Vagina (tissue), 2 donors: ENCODE measurements around the gene TGM6. TPM values are rescaled to one million over a fixed set of nuclear protein-coding genes. Genes with fewer than 3 reads are reported as not detected.

Source experiments
- DNase-seq, 2 donors: peaks; one replicate each; pipeline ENCODE4 v3.0.0-alpha.2; 2017; ENCODE audit errors: extremely low spot score in 2 of 2
- H3K27ac ChIP-seq: fragments of 200-600 bp; sonication (generic); one replicate; pipeline ENCODE4 v1.5.1; 2019
- H3K27me3 ChIP-seq: fragments of 200-600 bp; sonication (generic); one replicate; pipeline ENCODE4 v1.5.1; 2019
- H3K36me3 ChIP-seq, 2 donors: fragments of 200-600 bp; sonication (generic); one replicate each; pipeline ENCODE4 v1.5.1; 2017 to 2019
- H3K4me1 ChIP-seq: fragments of 200-600 bp; sonication (generic); one replicate; pipeline ENCODE4 v1.5.1; 2019
- H3K4me3 ChIP-seq, 2 donors: fragments of 200-600 bp; sonication (generic); 1 replicate in 1 of 2; 2 replicates in 1 of 2; pipeline ENCODE4 v1.5.1; 2016 to 2019
- H3K9me3 ChIP-seq: fragments of 200-600 bp; sonication (generic); one replicate; pipeline ENCODE4 v1.5.1; 2019
- CTCF ChIP-seq, 3 experiments: fragments of 450-650 bp in 2 of 3; fragments of 200-600 bp in 1 of 3; sonication (generic) in 1 of 3; IDR thresholded peaks; one replicate each; pipeline ENCODE4 v1.5.1; 2017 to 2019; ENCODE audit warnings: antibody characterized with exemption in 3 of 3, mild to moderate bottlenecking in 2 of 3, moderate library complexity in 2 of 3
- POLR2A ChIP-seq, 2 donors: fragments of 450-650 bp; IDR thresholded peaks; one replicate each; pipeline ENCODE4 v1.6.1; 2017; ENCODE audit warnings: antibody characterized with exemption in 2 of 2, mild to moderate bottlenecking in 2 of 2, moderate library complexity in 2 of 2
- POLR2AphosphoS5 ChIP-seq, 2 donors: sonication (generic); formaldehyde crosslinking; IDR thresholded peaks; one replicate each; pipeline ENCODE4 v1.9.0; 2017; ENCODE audit warnings: antibody characterized with exemption in 2 of 2, mild to moderate bottlenecking in 2 of 2, low read depth in 1 of 2; ENCODE audit not compliant: insufficient read depth in 1 of 2
- intact Hi-C: fragments of 100-400 bp; cut with DNase I; formaldehyde crosslinking; loops from one replicate; pipeline ENCODE4 v1.15.1; 2023
- total RNA-seq: library from RNA; depleted of rRNA; stranded (reverse); fragments of >200 nt; gene quantifications from one replicate; pipeline ENCODE4 v1.2.3, GENCODE V29; 2016

TGM6 gene
- total RNA-seq, 1 donor from 2014 or later: not detected

GRCh38 chr20:2340823-2341222 is 39.9 kb upstream of the TGM6 start:
- H3K27ac ChIP-seq: no peak overlapping the region
- H3K4me3 ChIP-seq: no peak overlapping the region
- no peaks in the 10 kb centered on the region for H3K9me3 ChIP-seq
- H3K36me3 ChIP-seq: no peaks in the 10 kb centered on the region
- DNase-seq: no peak
- H3K27me3 ChIP-seq: no peaks in the 10 kb centered on the region
- intact Hi-C loops: no loop called here
- no peaks in the 10 kb centered on the region for H3K4me1 ChIP-seq
- TF ChIP-seq CTCF (IDR thresholded peaks at IDR 0.05) (no peak), POLR2A (IDR thresholded peaks at IDR 0.05) (no peak)

- no peaks in the 10 kb centered on the region for H3K27me3 ChIP-seq
- no peaks in the 10 kb centered on the region for H3K9me3 ChIP-seq
- H3K27ac ChIP-seq: no peak overlapping the region
- H3K4me1 ChIP-seq: no peaks in the 10 kb centered on the region
- no peak for TF ChIP-seq POLR2AphosphoS5 (IDR thresholded peaks at IDR 0.05; ENCODE audit: insufficient read depth in 1 of 2, low read depth in 1 of 2)
- TF ChIP-seq POLR2A (IDR thresholded peaks at IDR 0.05): no peak
- TF ChIP-seq CTCF (IDR thresholded peaks at IDR 0.05): no peak
- no peaks in the 10 kb centered on the region for H3K36me3 ChIP-seq
- intact Hi-C loops: no loop called here
- H3K4me3 ChIP-seq: no peak overlapping the region
- peak in 1 of 2 donors; percentile 62 for DNase-seq
Observed at GRCh38 chr20:2341336-2341735, 39.4 kb upstream of the TGM6 start.

GRCh38 chr20:2342243-2342642 is 38.5 kb upstream of the TGM6 start:
- intact Hi-C loops: no loop called here

GRCh38 chr20:2346188-2346587 is 34.5 kb upstream of the TGM6 start:
- TF ChIP-seq POLR2AphosphoS5 (IDR thresholded peaks at IDR 0.05; ENCODE audit: insufficient read depth in 1 of 2, low read depth in 1 of 2): no peak
- TF ChIP-seq CTCF (IDR thresholded peaks at IDR 0.05): no peak
- no peak for TF ChIP-seq POLR2A (IDR thresholded peaks at IDR 0.05)
- Histone ChIP-seq H3K27me3 (no peaks in the 10 kb centered on the region), H3K27ac (no peak overlapping the region), H3K9me3 (no peaks in the 10 kb centered on the region), H3K4me1 (no peaks in the 10 kb centered on the region), H3K4me3 (no peak overlapping the region), H3K36me3 (no peaks in the 10 kb centered on the region)
- peak in 1 of 2 donors; percentile 11 for DNase-seq
- intact Hi-C loops: no loop called here

More at GRCh38 chr20:2342243-2342642, 38.5 kb upstream of the TGM6 start:
- Histone ChIP-seq H3K27ac (no peak overlapping the region), H3K36me3 (no peaks in the 10 kb centered on the region), H3K9me3 (no peaks in the 10 kb centered on the region), H3K4me3 (no peak overlapping the region), H3K27me3 (no peaks in the 10 kb centered on the region), H3K4me1 (no peaks in the 10 kb centered on the region)
- TF ChIP-seq CTCF (IDR thresholded peaks at IDR 0.05) (no peak), POLR2A (IDR thresholded peaks at IDR 0.05) (no peak), POLR2AphosphoS5 (IDR thresholded peaks at IDR 0.05; ENCODE audit: insufficient read depth in 1 of 2, low read depth in 1 of 2) (no peak)
- no peak for DNase-seq

GRCh38 chr20:2348336-2348735 is 32.4 kb upstream of the TGM6 start:
- H3K27me3 ChIP-seq: no peaks in the 10 kb centered on the region
- TF ChIP-seq CTCF (IDR thresholded peaks at IDR 0.05): no peak
- no peak for TF ChIP-seq POLR2A (IDR thresholded peaks at IDR 0.05)
- no peak for TF ChIP-seq POLR2AphosphoS5 (IDR thresholded peaks at IDR 0.05; ENCODE audit: insufficient read depth in 1 of 2, low read depth in 1 of 2)
- intact Hi-C loops: no loop called here
- H3K4me1 ChIP-seq: no peaks in the 10 kb centered on the region
- H3K4me3 ChIP-seq: no peak overlapping the region
- no peaks in the 10 kb centered on the region for H3K36me3 ChIP-seq
- no peak overlapping the region for H3K27ac ChIP-seq
- no peaks in the 10 kb centered on the region for H3K9me3 ChIP-seq
- peak in 1 of 2 donors; percentile 75 for DNase-seq
